Activated CD4-positive, alpha-beta T cell treated with anti-CD3 and anti-CD28 coated beads, Interleukin-10, Interleukin-2, amounts not matched to agents 100 ng/mL and 50 ng/mL, durations not matched to agents 16 hours and 8 hours (primary cell): ENCODE data around the gene TM4SF20.
A peak's percentile ranks its signal among the peaks of the same experiment; 100 is the strongest.
"Not testable (repeated sequence)": the region's sequence is repeated elsewhere in the genome, so short reads cannot be mapped to it uniquely, and the experiment has no call there.

Experiments used
- DNase-seq: peaks from one replicate; pipeline ENCODE4 v3.0.0-alpha.2; 2020

The TM4SF20 gene

DNA sequence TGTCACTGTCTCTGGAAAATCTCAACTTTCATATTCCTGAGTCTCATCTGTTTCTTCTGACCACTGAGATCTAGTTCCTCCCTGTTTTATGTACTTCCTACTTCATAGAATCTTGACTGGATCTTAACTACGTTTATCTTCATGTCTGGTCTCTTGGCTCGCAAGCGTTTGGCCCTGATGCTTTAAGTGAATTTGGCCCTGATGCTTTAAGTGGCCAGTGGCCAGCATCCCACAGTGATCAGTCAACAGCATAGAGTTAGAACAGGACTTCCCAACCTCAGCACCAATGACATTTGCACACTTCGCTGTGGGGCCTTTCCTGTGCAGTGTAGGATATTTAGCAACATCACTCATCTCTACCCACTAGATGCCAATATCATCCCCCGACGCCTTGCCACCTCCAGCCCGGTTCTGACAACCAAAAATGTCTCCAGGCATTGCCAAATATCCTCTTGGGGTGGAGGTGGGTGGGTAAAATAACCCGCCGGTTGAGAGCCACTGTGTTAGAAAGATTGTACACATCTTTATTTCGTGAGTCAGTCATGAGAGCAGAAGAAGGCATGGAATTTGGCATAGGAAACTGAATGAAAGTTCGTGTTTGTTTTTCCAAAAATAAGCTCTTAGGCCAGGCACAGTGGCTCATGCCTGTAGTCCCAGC lies 12.2 kb downstream of the TM4SF20 start:
- DNase-seq, result no peak

DNA sequence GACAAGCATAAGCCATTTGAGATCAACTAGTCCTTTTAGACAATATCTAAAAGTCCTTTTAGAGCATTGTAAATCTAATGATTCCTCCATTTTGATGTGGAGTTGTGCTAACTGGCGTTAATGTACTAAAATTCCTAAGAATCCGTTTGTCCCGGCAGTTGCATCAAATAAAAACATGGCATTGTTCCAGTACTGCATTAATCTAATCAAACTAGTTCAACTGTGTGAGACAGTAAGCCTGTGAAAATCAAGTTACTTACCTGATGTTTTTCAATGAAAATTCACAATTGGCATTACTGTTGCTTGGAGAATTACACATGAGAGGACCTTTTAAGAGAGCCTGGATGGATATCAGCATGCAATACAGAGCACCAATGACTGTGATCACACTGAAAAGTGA lies 13.3 kb downstream of the TM4SF20 start:
- DNase-seq, result no peak

DNA sequence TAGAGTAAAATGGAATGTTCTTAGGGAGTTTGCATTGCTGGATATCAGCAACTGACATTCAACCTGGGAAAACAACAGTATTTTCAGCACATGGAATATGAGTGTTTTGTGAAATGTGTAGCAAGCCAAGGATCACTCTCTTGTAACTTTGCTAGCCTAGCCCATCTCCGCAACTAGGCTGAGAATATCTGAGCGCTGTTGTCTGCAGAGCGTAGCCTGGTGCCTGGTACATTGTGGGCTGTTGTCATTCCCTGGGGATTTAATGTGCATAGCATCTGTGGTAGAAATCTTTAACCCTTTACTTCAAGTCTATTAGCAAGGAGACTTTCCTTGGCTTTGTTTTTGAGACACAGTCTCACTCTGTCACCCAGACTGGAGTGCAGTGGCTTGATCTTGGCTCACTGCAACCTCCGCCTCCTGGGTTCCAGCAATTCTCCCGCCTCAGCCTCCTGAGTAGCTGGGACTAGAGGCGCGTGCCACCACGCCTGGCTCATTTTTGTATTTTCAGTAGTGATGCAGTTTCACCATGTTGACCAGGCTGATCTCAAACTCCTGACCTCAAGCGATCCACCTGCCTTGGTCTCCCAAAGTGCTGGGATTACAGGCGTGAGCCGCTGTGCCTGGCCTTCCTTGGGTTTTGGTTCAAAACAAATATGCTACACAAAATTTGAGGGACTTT lies 14.4 kb downstream of the TM4SF20 start:
- DNase-seq, result not testable (repeated sequence)

DNA sequence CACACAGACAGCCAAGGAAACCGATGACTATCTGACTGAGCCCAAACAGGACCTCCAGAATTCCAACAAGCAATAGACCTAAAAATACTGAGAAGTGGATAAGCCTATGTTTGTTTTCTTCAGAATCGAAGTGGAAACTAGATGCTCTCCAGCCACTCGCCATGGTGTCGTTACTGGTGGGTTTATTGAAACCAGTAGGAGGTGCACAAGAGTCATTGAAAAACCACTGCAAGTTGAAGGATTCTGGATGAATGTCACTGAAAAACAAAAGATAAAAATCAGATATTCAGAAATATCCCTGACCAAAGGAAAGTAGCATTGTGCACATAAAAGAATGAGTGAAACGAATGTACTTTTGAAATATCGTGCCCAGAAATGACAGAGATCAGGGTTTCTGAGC lies 15.3 kb downstream of the TM4SF20 start:
- DNase-seq, result no peak

DNA sequence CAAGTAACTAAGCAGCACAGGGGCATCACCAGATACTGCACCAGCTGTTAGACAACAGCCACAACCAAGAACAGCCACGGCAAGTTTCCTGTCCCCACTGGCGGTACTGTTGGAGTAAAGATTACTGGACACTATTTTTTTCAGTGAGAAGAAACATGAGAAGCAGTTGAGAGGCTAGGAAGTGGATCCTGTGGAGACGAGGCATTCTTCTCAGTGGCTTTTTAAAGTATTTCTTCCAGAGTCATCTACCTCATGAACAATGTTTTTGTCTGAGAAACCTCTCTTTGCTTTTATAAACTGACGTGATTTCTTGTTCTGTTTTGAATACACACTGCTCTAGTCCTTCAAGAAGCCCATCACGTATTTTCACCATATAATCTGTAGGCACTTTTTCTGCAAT lies 18.8 kb downstream of the TM4SF20 start:
- DNase-seq, result no peak

DNA sequence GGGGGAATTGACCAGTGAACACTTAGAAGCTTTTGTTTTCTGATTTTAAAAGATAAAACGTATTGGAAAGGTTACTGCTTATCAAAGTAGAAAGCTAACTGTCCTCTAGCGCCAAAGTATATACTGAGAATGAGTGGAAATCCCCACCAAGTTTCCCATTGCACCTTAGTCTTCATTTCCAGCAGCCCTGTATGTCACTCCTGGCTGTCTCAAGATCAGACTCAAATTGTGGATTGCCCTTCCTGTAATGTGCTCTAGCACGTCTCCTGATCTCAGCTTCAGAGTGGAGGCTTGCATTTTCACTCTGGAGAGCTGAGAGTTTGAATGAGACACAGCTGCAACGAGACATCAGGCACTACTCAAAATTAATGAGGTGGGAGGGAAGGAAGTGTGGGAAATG lies 27.5 kb downstream of the TM4SF20 start:
- DNase-seq, result peak; percentile 15

DNA sequence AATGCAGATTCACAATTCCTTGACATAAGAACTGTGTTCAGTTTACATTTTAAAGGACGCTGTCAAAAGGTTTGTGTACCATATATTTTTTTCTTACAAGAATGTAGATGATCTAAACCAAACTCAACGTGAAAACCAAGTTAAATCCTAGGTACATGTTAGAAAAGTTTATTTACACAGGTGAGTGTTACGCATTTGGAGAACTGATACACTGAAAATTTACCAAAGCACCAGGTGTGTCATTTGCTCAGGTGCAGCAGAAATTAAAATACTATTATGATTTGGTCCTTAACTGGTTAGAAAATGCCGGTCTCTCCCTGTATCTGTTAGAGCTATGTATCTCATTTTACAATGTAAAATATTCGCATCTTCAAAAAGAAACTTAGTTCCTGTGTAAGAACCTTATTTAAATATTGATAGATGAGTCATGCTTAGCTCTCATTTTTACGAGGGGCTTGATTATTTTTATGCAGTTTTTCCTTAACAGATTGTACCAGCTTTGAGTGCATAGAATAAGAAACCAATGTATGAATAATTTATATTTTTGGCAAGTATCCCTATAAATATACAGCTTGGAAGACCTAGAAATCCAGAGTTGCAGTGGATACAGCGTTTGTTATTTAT lies 29.0 kb downstream of the TM4SF20 start:
- DNase-seq, result no peak

DNA sequence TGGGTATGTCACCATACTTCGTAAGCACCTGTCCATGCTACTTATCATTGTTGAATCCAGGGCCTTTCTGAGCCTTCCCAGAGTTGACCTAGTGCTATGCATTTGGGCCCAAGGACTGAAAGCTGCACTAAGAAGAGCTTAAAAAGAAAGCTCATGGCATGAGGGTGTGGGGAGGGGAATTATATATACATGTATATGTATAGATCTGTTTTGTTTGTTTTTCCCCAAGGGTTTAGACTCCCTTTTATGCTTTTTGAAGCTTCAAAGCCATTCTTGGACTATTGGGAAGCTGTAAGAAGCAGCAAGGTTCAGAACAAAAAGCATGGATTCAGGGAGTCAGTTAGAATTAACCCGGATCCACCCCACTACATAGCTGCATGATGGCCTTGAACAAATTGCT lies 30.8 kb downstream of the TM4SF20 start:
- DNase-seq, result no peak

DNA sequence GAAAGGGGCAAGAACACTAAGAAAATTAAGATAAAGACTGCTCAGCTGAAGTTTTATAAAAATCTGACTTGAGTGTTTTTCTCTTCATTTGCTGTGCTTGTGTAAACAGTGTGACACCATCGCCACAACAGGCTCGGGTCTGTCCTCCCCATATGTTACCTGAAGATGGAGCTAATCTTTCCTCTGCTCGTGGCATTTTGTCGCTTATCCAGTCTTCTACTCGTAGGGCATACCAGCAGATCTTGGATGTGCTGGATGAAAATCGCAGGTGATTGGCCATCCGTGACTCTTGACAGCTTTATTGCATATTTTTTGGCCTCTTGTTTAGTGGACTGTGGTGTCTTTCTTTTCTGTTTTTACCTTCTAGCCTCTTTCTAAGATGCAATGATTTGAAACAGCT lies 32.0 kb downstream of the TM4SF20 start:
- DNase-seq, result no peak

DNA sequence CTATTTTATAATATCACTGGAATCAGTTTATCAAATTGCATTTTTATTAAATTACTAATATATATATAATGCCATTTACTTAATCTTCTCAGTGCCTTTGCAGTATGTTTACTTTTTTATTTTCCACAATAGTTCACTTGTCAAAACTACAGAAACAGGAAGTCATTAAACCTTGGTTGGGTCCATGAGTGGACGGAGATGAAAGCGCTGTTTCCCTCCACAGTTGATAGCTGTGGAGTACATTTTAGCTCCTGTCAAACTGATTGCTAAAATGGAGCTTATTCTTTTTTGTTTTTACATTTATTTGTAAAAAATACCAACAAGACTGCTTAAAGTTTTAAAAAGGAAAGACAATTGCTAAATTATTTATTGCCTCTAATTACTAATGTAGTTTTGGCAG lies 34.9 kb downstream of the TM4SF20 start:
- no peak for DNase-seq

DNA sequence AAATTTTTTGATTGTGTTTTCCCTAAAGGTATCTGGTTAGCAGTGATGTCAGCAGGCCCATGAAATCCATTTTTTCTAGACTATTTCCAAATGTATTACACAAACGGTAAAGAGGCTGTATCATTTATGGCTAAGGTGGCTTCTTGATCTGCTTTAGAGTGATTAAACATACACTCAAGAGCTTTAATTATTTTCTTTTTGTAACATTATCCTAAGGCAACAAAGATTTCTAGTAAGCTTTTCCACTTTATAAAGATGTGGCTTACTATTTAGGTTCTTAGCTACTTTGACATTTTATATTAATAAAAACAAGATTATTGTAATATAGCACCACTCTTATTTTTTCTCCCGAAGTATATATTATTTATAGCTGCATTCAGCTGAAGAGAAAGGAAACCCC lies 37.6 kb downstream of the TM4SF20 start:
- no peak for DNase-seq

DNA sequence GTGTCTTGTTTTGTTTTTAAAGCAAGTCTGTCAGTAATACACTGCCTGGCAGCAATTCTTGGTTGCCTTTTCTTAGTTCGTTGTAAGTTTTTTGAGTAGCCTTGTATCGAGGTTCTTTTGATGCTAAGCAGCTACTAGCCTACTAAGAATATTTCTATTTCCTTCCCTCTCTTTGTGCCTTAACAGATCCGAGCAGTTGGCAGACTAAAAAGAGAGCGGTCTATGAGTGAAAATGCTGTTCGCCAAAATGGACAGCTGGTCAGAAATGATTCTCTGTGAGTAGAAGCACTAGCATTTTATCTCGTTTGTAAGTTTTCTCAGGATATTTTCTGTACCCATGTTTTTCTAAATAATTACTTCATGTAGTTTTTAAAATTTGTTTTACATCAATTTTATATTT lies 39.0 kb downstream of the TM4SF20 start:
- DNase-seq, result no peak

DNA sequence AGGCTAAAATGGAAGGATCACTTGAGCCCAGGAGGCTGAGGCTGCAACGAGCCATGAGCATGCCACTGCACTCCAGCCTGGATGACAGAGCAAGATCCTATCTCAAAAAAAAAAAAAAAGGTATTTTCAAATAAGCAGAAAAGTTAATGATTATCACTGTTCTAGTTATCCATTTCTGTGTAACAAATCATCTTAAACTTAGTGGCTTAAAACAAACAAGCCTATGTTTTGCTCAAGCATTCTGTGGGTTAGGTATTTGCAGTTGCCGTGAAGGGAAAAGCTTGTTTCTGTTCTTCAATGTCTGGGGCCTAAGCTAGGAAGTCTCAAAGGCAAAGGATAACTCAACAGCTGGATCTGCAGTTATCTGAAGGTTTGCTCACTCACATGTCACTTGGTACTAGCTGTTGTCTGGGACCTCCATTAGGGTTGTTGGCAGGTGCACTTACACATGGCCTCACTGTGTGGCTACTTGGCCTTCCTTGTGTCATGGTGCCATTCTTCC lies 40.0 kb downstream of the TM4SF20 start:
- DNase-seq, result no peak

DNA sequence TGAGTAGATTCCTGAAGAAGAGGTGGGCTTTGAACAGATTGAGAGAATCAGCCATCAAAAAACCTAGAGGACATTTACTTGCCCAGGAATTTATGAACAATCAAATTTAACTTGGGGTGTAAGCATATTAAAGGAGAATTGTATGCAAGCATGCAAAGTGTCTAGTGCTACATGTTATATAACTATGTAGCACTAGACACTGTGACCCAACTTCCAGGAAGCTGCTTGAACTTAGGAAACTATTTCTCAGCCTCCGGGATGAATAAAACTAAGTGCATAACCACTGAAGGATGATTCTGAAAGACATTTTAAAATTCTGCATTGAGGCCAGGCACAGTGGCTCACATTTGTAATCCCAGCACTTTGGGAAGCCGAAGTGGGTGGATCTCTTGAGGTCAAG lies 41.7 kb downstream of the TM4SF20 start:
- DNase-seq, result no peak

DNA sequence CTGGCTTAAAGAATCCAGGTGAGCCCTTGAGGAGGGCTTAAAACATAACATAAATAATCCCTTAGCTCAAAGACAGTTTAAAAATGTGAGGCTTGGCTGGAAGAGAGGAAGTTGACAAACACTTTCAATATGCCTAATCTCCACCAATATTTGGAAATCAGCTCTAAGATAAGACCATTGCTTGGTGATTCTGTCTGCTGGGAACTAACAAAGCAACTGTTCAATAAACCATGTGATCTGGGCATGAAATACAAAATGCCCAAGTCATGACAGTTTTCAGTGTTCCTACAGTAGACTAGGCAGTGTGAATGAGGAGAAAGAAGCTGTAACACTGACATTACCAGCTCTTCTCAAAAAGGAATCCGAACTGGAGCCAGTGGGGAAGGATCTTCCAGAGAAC lies 43.4 kb downstream of the TM4SF20 start:
- DNase-seq, result peak; percentile 62

DNA sequence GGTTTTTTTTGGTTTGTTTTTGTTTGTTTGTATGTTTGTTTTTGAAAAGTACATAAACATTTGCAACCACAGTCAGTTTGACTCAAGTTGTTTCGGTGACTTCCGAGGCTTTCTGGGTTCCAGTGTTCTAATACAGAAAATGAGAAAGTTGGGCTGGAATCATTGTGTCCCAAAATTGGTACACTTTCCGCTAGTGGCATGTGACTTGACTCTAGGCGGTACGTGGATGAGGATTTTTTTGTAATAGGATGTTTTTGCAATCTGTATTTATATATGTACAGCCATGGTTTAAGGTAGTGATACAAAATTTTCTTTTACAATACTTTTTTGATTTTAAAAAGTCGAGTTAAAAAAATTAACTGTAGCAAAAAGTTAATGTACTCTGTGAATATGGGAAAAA lies 52.3 kb downstream of the TM4SF20 start:
- DNase-seq, result no peak

DNA sequence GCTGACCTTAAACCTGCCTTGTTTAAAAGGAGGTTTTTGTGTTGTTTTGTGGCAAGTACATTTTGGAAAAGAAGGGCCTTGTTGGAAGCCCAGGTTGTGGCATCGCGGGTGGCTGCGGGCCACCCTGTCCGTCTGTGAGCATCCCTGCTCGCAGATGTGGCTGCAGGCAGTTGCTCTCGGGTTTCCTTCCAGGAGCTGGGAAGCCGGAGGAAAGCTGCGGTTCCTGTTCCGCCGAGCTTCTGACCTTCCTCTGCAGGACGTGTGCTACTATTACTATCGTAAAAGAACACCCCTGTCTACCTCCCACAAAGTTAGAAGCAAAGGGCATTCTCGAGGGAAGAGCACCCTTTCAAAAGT lies 53.3 kb downstream of the TM4SF20 start:
- peak; percentile 19 for DNase-seq

DNA sequence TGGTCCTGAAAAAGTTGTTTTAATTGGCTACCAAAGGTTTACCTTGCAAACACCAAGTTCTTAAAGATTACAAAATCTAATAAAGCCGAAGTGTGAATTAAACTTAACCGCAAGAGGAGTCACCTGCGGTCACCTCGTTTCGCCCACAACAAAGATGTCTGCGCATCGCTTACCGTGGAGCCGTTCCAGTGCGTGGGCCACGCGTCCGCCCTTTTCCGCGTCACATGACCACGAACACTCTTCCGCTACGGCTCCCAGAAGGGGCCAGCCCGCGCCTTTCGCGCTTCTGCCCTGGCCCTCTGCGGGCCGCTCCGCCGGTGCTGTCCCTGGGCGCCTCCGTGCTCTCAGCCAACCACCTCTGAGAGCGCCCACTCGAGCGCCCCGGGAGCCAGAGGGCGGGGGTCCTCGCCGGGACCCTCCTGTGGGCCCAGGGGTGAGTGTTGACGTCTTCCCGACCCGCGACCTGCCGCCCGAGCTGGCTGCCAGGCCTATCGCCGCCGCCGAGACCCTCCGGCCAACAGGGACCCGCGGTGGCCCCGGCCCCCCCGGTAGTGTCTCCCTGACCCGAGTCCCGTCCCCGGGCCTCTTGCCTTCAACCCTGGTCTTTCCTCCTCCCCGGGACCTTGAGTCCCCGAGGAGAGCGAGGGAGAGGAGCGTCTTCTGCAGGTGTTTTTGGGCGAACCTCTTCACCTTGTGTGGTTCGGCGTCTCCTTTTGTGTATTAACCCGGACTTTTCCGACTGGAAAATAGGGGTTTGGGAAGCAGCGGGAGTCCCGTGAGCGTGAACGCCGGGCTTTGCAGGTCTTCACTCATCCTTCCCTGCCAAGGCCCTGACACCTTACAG lies 53.9 kb downstream of the TM4SF20 start, which contains the start of gene MFF:
Gene MFF, plus strand, starts transcription at position 257 of the 844 bp plus-strand sequence. CDS start 5,415 bp downstream, outside the sequence.
- DNase-seq, result peak; percentile 95

DNA sequence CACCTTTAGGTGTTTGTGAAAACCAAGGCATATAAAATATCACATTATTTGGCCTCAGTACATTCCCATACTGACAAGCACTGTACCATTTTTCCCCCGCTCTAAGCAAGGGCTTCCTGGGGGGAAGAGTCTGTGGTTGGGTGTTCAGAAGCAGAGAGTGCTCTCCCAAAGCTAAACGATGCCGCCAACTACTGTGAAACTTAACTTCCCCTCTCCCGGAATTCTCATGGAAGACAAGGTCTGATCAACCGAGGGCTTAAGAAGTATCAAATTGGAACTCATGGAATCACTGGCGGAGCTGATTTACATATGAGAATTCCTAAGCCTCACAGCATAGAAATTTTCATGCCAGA lies 54.5 kb downstream of the TM4SF20 start:
- DNase-seq, result no peak

DNA sequence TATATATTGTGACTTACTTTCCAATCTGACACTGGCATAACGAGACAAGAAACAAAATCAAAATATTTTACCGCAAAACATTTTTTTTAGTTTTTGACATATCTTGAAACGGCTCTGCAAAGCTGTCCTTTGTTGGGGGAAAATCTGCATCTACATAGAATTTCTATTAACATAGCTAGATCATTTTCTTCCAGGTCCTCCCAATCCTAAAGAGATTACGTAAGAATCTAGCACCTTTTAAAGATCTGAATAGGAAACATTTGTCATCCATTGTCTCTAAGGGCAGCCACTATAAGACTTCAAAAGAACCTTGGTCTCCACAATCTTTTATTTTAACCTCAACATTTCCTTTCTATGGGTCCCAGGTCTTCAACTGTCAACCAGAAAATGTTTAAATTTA lies 55.3 kb downstream of the TM4SF20 start:
- DNase-seq, result no peak

DNA sequence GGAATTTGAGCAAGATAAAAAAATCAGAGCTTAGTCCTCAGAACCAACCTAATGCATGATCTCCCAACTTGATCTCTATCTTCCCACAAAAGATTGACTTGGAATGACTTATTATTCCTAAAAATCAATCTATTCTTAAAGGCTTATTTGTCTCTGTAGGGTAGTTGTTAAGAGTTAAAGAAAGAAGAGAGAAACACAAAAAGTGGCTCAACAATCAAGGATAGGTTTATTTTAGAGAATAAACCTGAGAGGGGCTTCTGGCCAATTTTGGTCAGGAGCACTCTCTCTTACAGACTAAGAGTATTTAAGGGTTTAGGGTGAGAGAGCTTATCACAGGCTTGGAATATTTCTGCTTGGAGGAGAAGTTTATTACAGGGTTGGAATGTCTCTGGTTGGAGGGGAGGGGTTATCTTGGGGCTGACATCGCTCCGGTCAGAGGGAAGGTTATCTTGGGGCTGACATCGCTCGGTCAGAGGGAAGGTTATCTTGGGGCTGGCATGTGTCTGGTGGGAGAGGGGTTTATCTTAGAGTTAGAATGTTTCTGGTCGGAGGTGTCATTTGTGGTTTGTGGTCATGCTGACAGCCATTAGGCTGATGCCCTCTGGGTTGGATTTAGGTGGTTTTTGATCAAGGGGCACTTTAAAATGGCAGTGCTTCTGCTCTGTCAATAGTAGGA lies 56.4 kb downstream of the TM4SF20 start:
- DNase-seq, result no peak

DNA sequence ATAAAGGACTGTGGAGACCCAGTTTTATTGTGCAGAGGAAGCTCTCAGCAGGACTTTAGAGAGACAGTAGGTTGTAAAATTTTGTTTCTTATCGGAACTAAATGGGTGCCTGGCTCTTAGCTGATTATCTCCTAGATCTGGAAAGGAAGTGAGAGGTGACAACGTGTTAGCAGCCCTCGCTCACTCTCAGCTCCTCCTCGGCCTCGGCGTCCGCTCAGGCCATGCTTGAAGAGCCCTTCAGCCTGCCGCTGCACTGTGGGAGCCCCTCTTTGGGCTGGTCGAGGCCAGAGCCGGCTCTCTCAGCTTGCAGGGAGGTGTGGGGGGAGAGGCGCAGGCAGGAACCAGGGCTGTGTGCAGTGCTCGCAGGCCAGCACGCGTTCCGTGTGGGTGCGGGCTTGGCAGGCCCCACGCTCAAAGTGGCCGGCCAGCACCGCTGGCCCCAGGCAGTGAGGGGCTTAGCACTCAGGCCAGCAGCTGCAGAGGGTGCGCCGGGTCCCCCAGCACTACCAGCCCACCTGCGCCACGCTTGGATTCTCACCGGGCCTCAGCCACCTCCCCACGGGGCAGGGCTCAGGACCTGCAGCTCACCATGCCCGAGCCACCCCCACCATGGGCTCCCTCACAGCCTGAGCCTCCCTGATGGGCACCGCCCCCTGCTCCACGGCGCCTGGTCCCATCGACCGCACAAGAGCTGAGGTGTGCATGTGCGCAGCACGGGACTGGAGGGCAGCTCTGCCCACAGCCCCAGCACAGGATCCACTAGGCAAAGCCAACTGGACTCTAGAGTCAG lies 58.6 kb downstream of the TM4SF20 start:
- DNase-seq, result no peak
